Endothelial cell (in vitro differentiated cells): ENCODE measurements around the gene PHGDH. TPM values are rescaled to one million over a fixed set of nuclear protein-coding genes. Genes with fewer than 3 reads are reported as not detected.
"Not testable (repeated sequence)": the region's sequence is repeated elsewhere in the genome, so short reads cannot be mapped to it uniquely, and the experiment has no call there.

Experiments used
- DNase-seq: peaks from one replicate; pipeline ENCODE4 v3.0.0; 2021; ENCODE audit warnings: low spot score
- H3K27ac Mint-ChIP-seq: one replicate; pipeline ENCODE4 v1.8.0; 2021; ENCODE audit warnings: mixed read lengths, inconsistent platforms; ENCODE audit not compliant: unreplicated experiment
- H3K27me3 Mint-ChIP-seq: one replicate; pipeline ENCODE4 v1.8.0; 2021; ENCODE audit warnings: mild to moderate bottlenecking, moderate library complexity, mixed read lengths, inconsistent platforms; ENCODE audit not compliant: unreplicated experiment
- H3K36me3 Mint-ChIP-seq: one replicate; pipeline ENCODE4 v1.8.0; 2021; ENCODE audit warnings: mild to moderate bottlenecking, low read depth, mixed read lengths, inconsistent platforms; ENCODE audit not compliant: unreplicated experiment
- H3K4me1 Mint-ChIP-seq: one replicate; pipeline ENCODE4 v1.8.0; 2021; ENCODE audit warnings: mild to moderate bottlenecking, mixed read lengths, inconsistent platforms; ENCODE audit not compliant: unreplicated experiment
- H3K4me3 Mint-ChIP-seq: one replicate; pipeline ENCODE4 v1.8.0; 2021; ENCODE audit warnings: mild to moderate bottlenecking, mixed read lengths, inconsistent platforms; ENCODE audit not compliant: unreplicated experiment
- H3K9me3 Mint-ChIP-seq: one replicate; pipeline ENCODE4 v1.8.0; 2021; ENCODE audit warnings: mixed read lengths, inconsistent platforms; ENCODE audit not compliant: unreplicated experiment
- CTCF ChIP-seq: fragments of 200-600 bp; sonication (generic); IDR thresholded peaks from one replicate; pipeline ENCODE4 v1.5.0; 2021; ENCODE audit warnings: antibody characterized with exemption; ENCODE audit not compliant: unreplicated experiment
- total RNA-seq: library from RNA; stranded (reverse); fragmentation: NEBNext Ultra II Directional; extraction: Animal tissue kit (Norgen Biotek cat#: 25700); gene quantifications from one replicate; pipeline ENCODE4 v1.2.1, GENCODE V29; 2021; ENCODE audit not compliant: unreplicated experiment

Gene PHGDH
- total RNA-seq, 1 donor from 2014 or later = 137 TPM

- H3K36me3 Mint-ChIP-seq = peaks cover 3% of the 10 kb centered on the region
- peaks cover 12% of the 10 kb centered on the region for H3K4me1 Mint-ChIP-seq
- no peak for TF ChIP-seq CTCF
- H3K27me3 Mint-ChIP-seq = peaks cover 4% of the 10 kb centered on the region
- H3K4me3 Mint-ChIP-seq = no peak overlapping the region
- no peak overlapping the region for H3K27ac Mint-ChIP-seq
- DNase-seq = no peak
- H3K9me3 Mint-ChIP-seq = no peaks in the 10 kb centered on the region
Measured at GRCh38 chr1:119784191-119784781, 72.6 kb downstream of the PHGDH start.

- H3K27ac Mint-ChIP-seq = not testable (repeated sequence)
Measured at GRCh38 chr1:119786046-119786445, 74.3 kb downstream of the PHGDH start.

GRCh38 chr1:119786473-119787050 is 74.8 kb downstream of the PHGDH start:
- peaks cover 12% of the 10 kb centered on the region for H3K4me1 Mint-ChIP-seq

More at GRCh38 chr1:119786046-119786445, 74.3 kb downstream of the PHGDH start:
- peaks cover 12% of the 10 kb centered on the region for H3K4me1 Mint-ChIP-seq
- DNase-seq, H3K4me3 Mint-ChIP-seq, H3K27me3 Mint-ChIP-seq, H3K9me3 Mint-ChIP-seq, H3K36me3 Mint-ChIP-seq: not testable (repeated sequence)

GRCh38 chr1:119787776-119788175 is 76.0 kb downstream of the PHGDH start:
- Mint-ChIP-seq H3K27ac (no peak overlapping the region), H3K4me1 (peaks cover 9% of the 10 kb centered on the region), H3K4me3 (no peak overlapping the region), H3K27me3 (no peaks in the 10 kb centered on the region), H3K36me3 (peaks cover 3% of the 10 kb centered on the region), H3K9me3 (no peaks in the 10 kb centered on the region)
- TF ChIP-seq CTCF = no peak
- DNase-seq = no peak

More at GRCh38 chr1:119786473-119787050, 74.8 kb downstream of the PHGDH start:
- not testable (repeated sequence) for H3K9me3 Mint-ChIP-seq, H3K4me3 Mint-ChIP-seq, H3K36me3 Mint-ChIP-seq, H3K27me3 Mint-ChIP-seq, DNase-seq, H3K27ac Mint-ChIP-seq

GRCh38 chr1:119790451-119791198 is 78.9 kb downstream of the PHGDH start:
- H3K9me3 Mint-ChIP-seq = no peaks in the 10 kb centered on the region
- no peak for TF ChIP-seq CTCF
- H3K4me1 Mint-ChIP-seq = peaks cover 3% of the 10 kb centered on the region
- peaks cover 3% of the 10 kb centered on the region for H3K36me3 Mint-ChIP-seq
- H3K4me3 Mint-ChIP-seq = no peak overlapping the region
- peak overlapping the region; percentile 22 for H3K27ac Mint-ChIP-seq
- no peak for DNase-seq
- H3K27me3 Mint-ChIP-seq = no peaks in the 10 kb centered on the region

GRCh38 chr1:119791377-119791776 is 79.6 kb downstream of the PHGDH start:
- H3K27me3 Mint-ChIP-seq = no peaks in the 10 kb centered on the region
- no peak for TF ChIP-seq CTCF
- no peak overlapping the region for H3K4me3 Mint-ChIP-seq
- H3K4me1 Mint-ChIP-seq = peaks cover 3% of the 10 kb centered on the region
- no peak for DNase-seq
- H3K36me3 Mint-ChIP-seq = no peaks in the 10 kb centered on the region
- no peak overlapping the region for H3K27ac Mint-ChIP-seq
- no peaks in the 10 kb centered on the region for H3K9me3 Mint-ChIP-seq
